Muscle of leg (tissue), 11 donors: Measurements from ENCODE around the gene APOA1. TPM values are rescaled to one million over a fixed set of nuclear protein-coding genes. Genes with fewer than 3 reads are reported as not detected.

Source experiments
- DNase-seq: peaks from one replicate; pipeline ENCODE4 v3.0.0; 2013
- H3K27ac ChIP-seq: one replicate; pipeline ENCODE4 v1.5.1; 2013; ENCODE audit warnings: mild to moderate bottlenecking, low read length, control low read depth
- H3K27me3 ChIP-seq: one replicate; pipeline ENCODE4 v1.6.1; 2013; ENCODE audit warnings: low read length; ENCODE audit not compliant: control insufficient read depth, insufficient read depth
- H3K36me3 ChIP-seq: one replicate; pipeline ENCODE4 v1.6.1; 2013; ENCODE audit warnings: low read length; ENCODE audit not compliant: control insufficient read depth, insufficient read depth
- H3K4me1 ChIP-seq: one replicate; pipeline ENCODE4 v1.6.1; 2013; ENCODE audit warnings: low read length; ENCODE audit not compliant: control insufficient read depth, insufficient read depth
- H3K4me3 ChIP-seq: one replicate; pipeline ENCODE4 v1.5.1; 2013; ENCODE audit warnings: low read length, control low read depth
- H3K9me3 ChIP-seq: replicated peaks from 2 replicates; pipeline ENCODE4 v1.6.1; 2013; ENCODE audit warnings: low read depth, low read length; ENCODE audit not compliant: control insufficient read depth
- WGBS: methylation state at CpG from one replicate; pipeline ENCODE4 v1.1.5; 2013; ENCODE audit warnings: missing lambda C conversion rate; ENCODE audit not compliant: insufficient coverage; 5-methylcytosine and 5-hydroxymethylcytosine counted together
- polyA plus RNA-seq, 8 donors: library from polyadenylated mRNA; unstranded; fragments of 120-200 nt; gene quantifications; one replicate each; pipeline versions ENCODE4 v1.2.1 to v1.2.3, GENCODE V29; 2013; ENCODE audit warnings: inconsistent platforms in 1 of 8, low replicate concordance in 1 of 8; ENCODE audit not compliant: insufficient read length in 8 of 8, insufficient read depth in 1 of 8
- total RNA-seq: library from RNA; stranded (reverse); fragments of 120-200 nt; gene quantifications from one replicate; pipeline ENCODE4 v1.2.4, GENCODE V29; 2013

The APOA1 gene
- total and polyA plus RNA-seq, 9 donors = 1.4 to 230 (median 3.3) TPM

DNA sequence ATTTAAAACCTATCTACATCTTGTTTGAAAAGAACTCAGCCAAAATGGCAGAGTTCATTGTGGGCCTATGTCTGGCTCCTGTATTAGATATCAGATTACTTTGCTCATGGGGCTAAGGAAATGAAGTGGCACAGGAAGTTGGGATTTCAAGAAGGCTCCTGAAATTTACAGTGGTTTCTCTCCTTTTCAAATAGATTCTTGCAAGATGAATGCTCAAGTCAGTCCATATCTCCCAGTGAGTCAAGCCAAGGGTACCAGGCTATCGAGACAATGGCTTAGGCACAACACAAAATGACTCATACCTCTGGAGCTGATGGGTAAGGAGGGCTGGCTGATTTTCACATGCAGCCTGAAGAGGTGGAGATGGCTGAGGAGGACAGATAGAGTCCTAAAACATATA lies 24.1 kb upstream of the APOA1 start:
- peaks cover 71% of the 10 kb centered on the region for H3K36me3 ChIP-seq
- H3K27ac ChIP-seq = no peak overlapping the region
- no peak for DNase-seq
- no CpG with 5 or more reads among the region's 1 CpG for WGBS
- no peak overlapping the region for H3K4me3 ChIP-seq
- no peaks in the 10 kb centered on the region for H3K4me1 ChIP-seq
- no peaks in the 10 kb centered on the region for H3K9me3 ChIP-seq
- H3K27me3 ChIP-seq = no peaks in the 10 kb centered on the region

- Histone ChIP-seq H3K9me3 (no peaks in the 10 kb centered on the region), H3K4me3 (no peak overlapping the region), H3K4me1 (no peaks in the 10 kb centered on the region), H3K27ac (no peak overlapping the region), H3K36me3 (peaks cover 66% of the 10 kb centered on the region), H3K27me3 (no peaks in the 10 kb centered on the region)
- DNase-seq = no peak
- 100% methylated on average over 2 of the region's 6 CpGs for WGBS
These were observed 22.9 kb upstream of the APOA1 start for GRCh38 chr11:116860303-116860702.

DNA sequence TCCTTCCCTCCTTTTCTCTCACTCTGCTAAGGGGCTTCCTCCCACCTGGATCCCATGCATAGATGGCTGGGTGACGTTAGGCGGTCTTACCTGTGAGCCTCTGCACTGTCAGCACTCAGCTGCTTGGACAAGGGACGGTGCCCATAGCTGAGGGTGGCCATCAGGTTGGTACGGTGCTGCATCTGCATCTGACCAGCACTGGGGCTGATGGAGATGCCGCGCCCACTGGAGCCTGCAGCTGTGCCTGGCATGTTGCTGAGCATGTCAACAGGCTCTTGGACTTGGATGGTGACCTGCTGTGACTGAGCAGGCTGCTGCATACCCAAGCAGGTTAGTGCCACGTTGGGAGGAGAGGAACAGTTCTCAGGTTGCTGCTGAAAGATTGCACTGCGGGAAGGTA lies 21.8 kb upstream of the APOA1 start:
- no peaks in the 10 kb centered on the region for H3K9me3 ChIP-seq
- no peak overlapping the region for H3K4me3 ChIP-seq
- no peak overlapping the region for H3K27ac ChIP-seq
- 96% methylated on average over 8 of the region's 8 CpGs for WGBS
- peaks cover 65% of the 10 kb centered on the region for H3K36me3 ChIP-seq
- no peaks in the 10 kb centered on the region for H3K4me1 ChIP-seq
- no peaks in the 10 kb centered on the region for H3K27me3 ChIP-seq
- no peak for DNase-seq

DNA sequence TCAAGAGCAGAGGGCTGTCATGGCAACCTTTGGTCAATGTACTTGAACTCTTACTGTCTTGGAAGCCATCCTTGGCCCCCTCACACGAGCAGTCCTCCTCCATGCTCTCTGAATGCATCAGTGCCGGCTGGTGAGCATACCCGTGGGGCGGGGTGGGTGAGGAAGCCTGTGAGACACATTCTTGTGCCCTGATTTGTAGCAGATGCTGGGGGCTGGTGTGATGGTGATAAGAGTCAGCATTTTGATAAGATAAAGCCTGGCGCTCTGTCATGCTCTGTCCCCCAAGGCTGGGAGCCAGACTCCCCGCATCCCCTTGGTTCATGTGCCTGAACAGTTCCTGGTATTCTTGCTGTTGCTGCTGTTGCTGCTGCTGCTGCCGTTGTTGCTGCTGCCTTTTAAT lies 20.5 kb upstream of the APOA1 start:
- no peaks in the 10 kb centered on the region for H3K27me3 ChIP-seq
- no peaks in the 10 kb centered on the region for H3K9me3 ChIP-seq
- no peak overlapping the region for H3K27ac ChIP-seq
- no peaks in the 10 kb centered on the region for H3K4me1 ChIP-seq
- DNase-seq = no peak
- WGBS = 97% methylated on average over 6 of the region's 7 CpGs
- H3K36me3 ChIP-seq = peaks cover 62% of the 10 kb centered on the region
- H3K4me3 ChIP-seq = no peak overlapping the region

DNA sequence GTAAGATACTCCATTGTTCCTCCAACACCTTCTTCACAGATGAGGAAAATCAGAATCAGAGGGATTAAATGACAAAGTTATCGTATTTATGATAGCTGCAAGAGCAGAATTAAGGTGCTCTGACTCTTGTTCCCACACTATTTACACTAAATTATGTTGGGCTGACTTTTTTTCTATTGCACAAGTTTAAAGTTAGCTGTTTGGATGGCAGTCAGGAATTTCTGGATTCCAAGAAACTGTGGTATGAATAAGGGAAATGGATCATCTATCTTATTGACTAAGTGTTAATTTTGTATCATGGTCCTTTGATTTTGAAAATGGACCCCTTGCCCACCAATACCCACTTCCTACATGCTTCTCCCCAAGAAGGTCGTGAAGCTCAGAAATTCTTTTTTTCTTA lies 19.9 kb upstream of the APOA1 start:
- no peak overlapping the region for H3K4me3 ChIP-seq
- H3K4me1 ChIP-seq = peaks cover 3% of the 10 kb centered on the region
- whole genome bisulfite sequencing = no CpG with 5 or more reads among the region's 2 CpGs
- H3K27me3 ChIP-seq = no peaks in the 10 kb centered on the region
- no peak for DNase-seq
- no peak overlapping the region for H3K27ac ChIP-seq
- peaks cover 57% of the 10 kb centered on the region for H3K36me3 ChIP-seq
- no peaks in the 10 kb centered on the region for H3K9me3 ChIP-seq

- Histone ChIP-seq H3K9me3 (no peaks in the 10 kb centered on the region), H3K4me3 (no peak overlapping the region), H3K27me3 (no peaks in the 10 kb centered on the region), H3K4me1 (peaks cover 9% of the 10 kb centered on the region), H3K27ac (no peak overlapping the region), H3K36me3 (peaks cover 53% of the 10 kb centered on the region)
- 90% methylated on average over 5 of the region's 5 CpGs for WGBS
- DNase-seq = no peak
These were observed 19.0 kb upstream of the APOA1 start for GRCh38 chr11:116856423-116856822.

GRCh38 chr11:116855413-116855812 lies 18.0 kb upstream of the APOA1 start:
- peaks cover 46% of the 10 kb centered on the region for H3K36me3 ChIP-seq
- DNase-seq = no peak
- H3K27me3 ChIP-seq = no peaks in the 10 kb centered on the region
- peaks cover 10% of the 10 kb centered on the region for H3K4me1 ChIP-seq
- no peak overlapping the region for H3K4me3 ChIP-seq
- 91% methylated on average over 1 of the region's 7 CpGs for WGBS
- H3K9me3 ChIP-seq = no peaks in the 10 kb centered on the region
- no peak overlapping the region for H3K27ac ChIP-seq

- Histone ChIP-seq H3K4me3 (no peak overlapping the region), H3K4me1 (peaks cover 10% of the 10 kb centered on the region), H3K27ac (no peak overlapping the region), H3K36me3 (peaks cover 47% of the 10 kb centered on the region), H3K27me3 (no peaks in the 10 kb centered on the region), H3K9me3 (no peaks in the 10 kb centered on the region)
- WGBS = 90% methylated on average over 4 of the region's 6 CpGs
- DNase-seq = no peak
These were observed 16.1 kb upstream of the APOA1 start for GRCh38 chr11:116853461-116854073.

- no peaks in the 10 kb centered on the region for H3K9me3 ChIP-seq
- no peak overlapping the region for H3K4me3 ChIP-seq
- peaks cover 46% of the 10 kb centered on the region for H3K36me3 ChIP-seq
- peaks cover 10% of the 10 kb centered on the region for H3K4me1 ChIP-seq
- H3K27ac ChIP-seq = no peak overlapping the region
- H3K27me3 ChIP-seq = no peaks in the 10 kb centered on the region
- WGBS = 83% methylated on average over 1 of the region's 5 CpGs
- DNase-seq = no peak
These were observed 15.0 kb upstream of the APOA1 start for GRCh38 chr11:116852261-116853031.

GRCh38 chr11:116851626-116852025 lies 14.2 kb upstream of the APOA1 start:
- Histone ChIP-seq H3K4me1 (peaks cover 10% of the 10 kb centered on the region), H3K27ac (no peak overlapping the region), H3K4me3 (no peak overlapping the region), H3K27me3 (no peaks in the 10 kb centered on the region), H3K9me3 (no peaks in the 10 kb centered on the region), H3K36me3 (peaks cover 51% of the 10 kb centered on the region)
- no CpG with 5 or more reads among the region's 7 CpGs for WGBS
- DNase-seq = no peak
